DMS53 (cell line): Measurements from ENCODE around the gene ITSN1.

Experiments used
- DNase-seq: peaks from one replicate; lab custom pipeline; 2025; lab: John Stamatoyannopoulos, UW

Gene ITSN1

GRCh38 chr21:33931799-33932390, 289.6 kb downstream of the ITSN1 start:
- peak; percentile 50 for DNase-seq

DNA sequence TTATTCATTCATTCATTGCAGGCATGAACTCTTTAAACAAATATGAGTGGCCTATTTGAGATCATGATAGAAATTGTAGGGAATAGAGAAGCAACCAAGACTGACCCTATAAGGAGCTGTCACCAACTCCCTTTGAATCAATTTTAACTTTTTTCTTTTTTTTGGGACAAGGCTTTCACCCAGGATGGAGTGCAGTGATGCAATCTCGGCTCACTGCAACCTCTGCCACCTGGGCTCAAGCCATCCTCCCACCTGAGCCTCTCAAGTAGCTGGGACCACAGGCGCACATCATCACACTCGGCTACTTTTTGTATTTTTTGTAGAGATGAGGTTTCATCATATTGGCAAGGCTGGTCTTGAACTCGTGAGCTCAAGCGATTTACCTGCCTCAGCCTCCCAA, 290.4 kb downstream of the ITSN1 start:
- DNase-seq, result no peak

- no peak for DNase-seq
Observed at GRCh38 chr21:33936301-33937038, 294.2 kb downstream of the ITSN1 start.

- no peak for DNase-seq
Observed at GRCh38 chr21:33937146-33937545, 294.8 kb downstream of the ITSN1 start.

GRCh38 chr21:33937931-33938339, 295.6 kb downstream of the ITSN1 start:
- DNase-seq, result no peak

DNA sequence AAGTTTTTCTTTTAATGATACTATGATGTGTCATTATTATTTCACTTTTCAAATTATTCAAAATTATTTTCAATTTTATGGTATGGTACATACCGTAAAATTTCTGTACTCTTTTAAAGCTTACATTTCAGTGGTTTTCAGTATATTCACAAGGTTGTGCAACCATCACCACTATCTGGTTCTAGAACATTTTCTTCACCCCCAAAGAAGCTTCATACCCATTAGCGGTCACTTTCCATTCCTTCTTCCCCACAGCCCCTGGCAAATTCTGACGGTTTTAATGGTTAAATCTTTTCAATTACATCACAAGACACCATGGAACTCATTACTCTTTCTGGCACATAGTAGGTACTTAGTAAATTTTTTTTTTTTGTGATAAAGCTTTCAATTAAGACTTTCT, 296.1 kb downstream of the ITSN1 start:
- DNase-seq, result no peak

DNA sequence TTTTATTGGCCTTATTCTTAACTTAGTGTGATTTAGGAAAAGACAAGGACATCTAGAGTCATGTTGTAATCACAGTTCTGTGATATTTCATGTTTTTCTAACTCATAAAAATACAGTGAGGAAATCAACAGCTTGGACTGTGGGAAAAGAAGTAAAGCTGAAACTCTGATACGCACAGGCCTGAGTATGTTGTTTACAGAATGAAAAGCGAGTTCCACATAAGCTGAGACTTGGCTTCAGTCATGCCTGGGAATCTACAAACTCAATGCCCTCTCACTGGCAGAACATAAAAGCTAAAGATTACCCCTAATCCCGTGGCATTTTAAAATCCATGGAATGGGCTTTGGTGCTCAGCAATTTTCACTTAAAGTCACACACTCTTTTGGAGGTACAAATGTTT, 296.9 kb downstream of the ITSN1 start:
- DNase-seq, result no peak

GRCh38 chr21:33940164-33940880, 298.0 kb downstream of the ITSN1 start:
- DNase-seq, result no peak

GRCh38 chr21:33940881-33941245, 298.6 kb downstream of the ITSN1 start:
- DNase-seq, result no peak

DNA sequence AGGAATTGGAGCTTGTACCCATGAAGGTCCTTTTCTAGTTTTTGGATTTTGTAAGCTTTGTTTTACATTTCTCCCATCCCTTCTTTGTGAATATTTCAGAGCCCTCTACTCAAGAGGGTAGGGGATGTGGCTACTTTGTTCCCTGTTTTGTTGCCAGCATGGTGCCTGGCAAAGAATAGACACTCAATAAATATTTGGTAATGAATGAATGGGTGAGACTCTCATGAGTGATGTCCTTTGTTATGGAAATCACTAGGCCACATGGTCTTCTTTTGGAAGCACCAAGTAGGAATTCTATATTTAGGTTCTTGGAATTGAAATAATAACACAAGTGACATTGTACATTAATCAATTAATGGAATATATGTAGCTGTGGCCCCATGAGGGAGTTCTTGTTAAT, 300.1 kb downstream of the ITSN1 start:
- no peak for DNase-seq

- DNase-seq, result peak; percentile 14
Observed at GRCh38 chr21:33943293-33943692, 301.0 kb downstream of the ITSN1 start.

DNA sequence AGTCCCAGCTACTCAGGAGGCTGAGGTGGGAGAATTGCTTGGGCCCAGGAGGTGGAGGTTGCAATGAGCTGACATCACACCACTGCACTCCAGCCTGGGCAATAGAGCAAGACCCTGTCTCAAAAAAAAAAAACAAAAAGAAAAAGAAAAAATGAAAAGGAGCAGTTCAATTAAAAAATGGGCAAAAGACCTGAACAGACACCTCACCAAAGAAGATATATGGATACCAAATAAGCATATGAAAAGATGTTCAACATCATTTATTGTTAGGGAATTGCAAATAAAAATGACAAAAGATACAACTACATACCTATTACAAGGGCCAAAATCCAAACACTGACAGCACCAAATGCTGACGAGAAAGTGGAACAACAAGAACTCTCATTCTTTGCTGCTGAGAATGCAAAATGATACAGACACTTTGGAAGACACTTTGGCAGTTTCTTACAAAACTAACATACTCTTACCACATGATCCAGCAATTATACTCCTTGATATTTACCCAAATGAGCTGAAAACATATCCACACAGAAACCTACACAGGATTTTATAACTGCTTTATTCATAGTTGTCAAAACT, 302.0 kb downstream of the ITSN1 start:
- DNase-seq, result no peak

DNA sequence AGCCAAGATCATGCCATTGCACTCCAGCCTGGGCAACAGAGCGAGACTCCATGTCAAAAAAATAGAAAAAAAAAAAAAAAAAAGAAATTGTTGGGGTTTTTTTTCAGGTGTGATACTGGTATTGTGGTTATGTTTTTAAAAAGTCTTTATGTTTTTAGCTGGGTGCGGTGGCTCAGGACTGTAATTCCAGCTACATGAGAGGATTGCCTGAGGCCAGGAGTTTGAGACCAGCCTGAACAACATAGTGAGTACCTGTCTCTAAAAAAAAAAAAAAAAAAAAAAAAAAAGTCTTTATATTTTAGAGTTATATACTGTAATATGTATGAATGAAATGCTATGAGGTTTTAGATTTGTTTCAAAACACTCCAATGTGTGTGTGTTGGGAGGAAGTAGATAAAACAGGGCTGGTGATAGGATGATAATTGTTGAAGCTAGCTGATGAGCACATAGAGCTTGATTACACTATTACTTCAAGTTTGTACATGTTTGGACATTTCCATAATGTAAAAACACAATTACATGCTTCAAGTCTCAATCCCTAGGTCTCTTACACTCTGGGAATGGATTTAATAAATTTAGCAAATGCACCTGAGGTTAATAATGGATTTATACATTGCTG, 303.5 kb downstream of the ITSN1 start:
- no peak for DNase-seq

DNA sequence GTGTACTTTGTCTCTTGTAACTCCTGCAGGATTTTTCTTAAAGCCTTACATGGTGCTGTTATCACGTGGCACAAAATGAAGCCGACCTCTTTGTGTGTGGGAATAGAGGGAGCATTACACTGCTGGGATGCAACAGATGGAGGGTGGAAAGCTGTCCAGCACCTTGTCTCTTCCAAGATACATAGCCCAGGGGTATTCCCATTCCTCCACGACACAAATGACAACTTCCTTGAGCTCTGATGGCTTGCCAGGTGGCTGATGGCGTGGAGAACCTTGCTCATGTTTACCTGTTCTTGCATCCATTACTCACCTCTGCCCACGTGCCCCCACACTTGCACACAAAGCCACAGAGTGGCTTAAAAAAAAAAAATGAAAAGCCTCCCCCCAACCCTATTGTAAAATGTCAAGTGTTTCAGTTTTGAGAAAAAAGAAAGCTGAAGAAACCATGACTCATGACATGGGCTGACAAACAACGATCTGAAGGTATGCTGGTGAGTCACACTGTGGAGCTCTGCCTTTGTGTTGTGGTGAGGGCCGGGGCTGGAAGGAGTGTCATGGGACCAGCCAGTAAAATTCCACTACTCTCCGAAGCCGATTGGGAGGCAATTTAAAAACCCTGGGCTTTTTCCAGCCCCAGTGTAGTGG, 305.3 kb downstream of the ITSN1 start:
- DNase-seq, result peak; percentile 93

- DNase-seq, result peak; percentile 88
Observed at GRCh38 chr21:33948096-33948950, 306.0 kb downstream of the ITSN1 start.

GRCh38 chr21:33948951-33949444, 306.7 kb downstream of the ITSN1 start:
- peak; percentile 10 for DNase-seq
